IMR-90 (cell line): Measurements from ENCODE around the gene TXNL1. TPM values are rescaled to one million over a fixed set of nuclear protein-coding genes. Genes with fewer than 3 reads are reported as not detected.

Source experiments
- ATAC-seq: fragments of 200-7000 bp; cut with Tn5 transposase; 2 replicates; pipeline ENCODE4 v1.9.1; 2020; ENCODE audit warnings: low read depth, mild to moderate bottlenecking, moderate library complexity
- BruUV-seq: library from RNA; stranded (reverse); fragments of 400-500 nt; replicated peaks from 2 replicates; lab custom pipeline; 2021; lab: Mats Ljungman, UMichigan
- CTCF ChIA-PET: fragments of 300-600 bp; formaldehyde crosslinking; extraction: SDS; loops from one replicate; lab custom pipeline; 2021; ENCODE audit warnings: antibody characterized with exemption; lab: Yijun Ruan, JAX
- POLR2A ChIA-PET: fragments of 300-600 bp; sonication (Branson Sonifier 250); formaldehyde crosslinking; loops from one replicate; lab custom pipeline; 2022; ENCODE audit warnings: antibody characterized with exemption; ENCODE audit not compliant: unreplicated experiment; lab: Charles Lee
- DNase-seq: peaks from one replicate; pipeline ENCODE4 v3.0.0; 2013
- H2AFZ ChIP-seq: replicated peaks from 2 replicates; pipeline ENCODE3; 2013; ENCODE audit warnings: low read length, mild to moderate bottlenecking; ENCODE audit not compliant: poor library complexity
- H2AK5ac ChIP-seq: 2 replicates; pipeline ENCODE4 v1.6.1; 2013; ENCODE audit warnings: low read depth, low read length, inconsistent platforms
- H2AK9ac ChIP-seq: replicated peaks from 2 replicates; pipeline ENCODE3; 2013; ENCODE audit warnings: mild to moderate bottlenecking, low read depth, low read length, moderate library complexity; ENCODE audit not compliant: poor library complexity
- H2BK120ac ChIP-seq: 2 replicates; pipeline ENCODE4 v1.6.1; 2013; ENCODE audit warnings: low read depth, low read length, inconsistent platforms
- H2BK15ac ChIP-seq: 3 replicates; pipeline ENCODE4 v1.6.1; 2013; ENCODE audit warnings: low read depth, low read length, inconsistent platforms
- H2BK20ac ChIP-seq: 2 replicates; pipeline ENCODE4 v1.6.1; 2013; ENCODE audit warnings: low read depth, mild to moderate bottlenecking, inconsistent platforms, low read length, moderate library complexity
- H2BK5ac ChIP-seq: 2 replicates; pipeline ENCODE4 v1.6.1; 2013; ENCODE audit warnings: mild to moderate bottlenecking, low read depth, low read length, inconsistent platforms; ENCODE audit not compliant: poor library complexity, severe bottlenecking
- H3K14ac ChIP-seq: replicated peaks from 2 replicates; pipeline ENCODE4 v1.6.1; 2013; ENCODE audit warnings: low read depth, low read length, inconsistent platforms
- H3K18ac ChIP-seq: 2 replicates; pipeline ENCODE4 v1.6.1; 2013; ENCODE audit warnings: low read depth, low read length, control low read depth
- H3K23ac ChIP-seq: 2 replicates; pipeline ENCODE4 v1.6.1; 2013; ENCODE audit warnings: low read depth, low read length, inconsistent platforms
- H3K27ac ChIP-seq: 2 replicates; pipeline ENCODE4 v1.5.1; 2013; ENCODE audit warnings: mild to moderate bottlenecking, control low read depth, low read length; ENCODE audit not compliant: insufficient read depth
- H3K27me3 ChIP-seq: 2 replicates; pipeline ENCODE4 v1.6.1; 2013; ENCODE audit warnings: low read length; ENCODE audit not compliant: control insufficient read depth, insufficient read depth
- H3K36me3 ChIP-seq: 2 replicates; pipeline ENCODE4 v1.6.1; 2013; ENCODE audit warnings: low read length, mixed read lengths; ENCODE audit not compliant: control insufficient read depth, insufficient read depth
- H3K4ac ChIP-seq: 2 replicates; pipeline ENCODE4 v1.6.1; 2013; ENCODE audit warnings: low read depth, low read length, inconsistent platforms
- H3K4me1 ChIP-seq: 2 replicates; pipeline ENCODE4 v1.6.1; 2013; ENCODE audit warnings: low read length, mixed read lengths; ENCODE audit not compliant: control insufficient read depth, insufficient read depth
- H3K4me2 ChIP-seq: 2 replicates; pipeline ENCODE4 v1.6.1; 2013; ENCODE audit warnings: low read depth, mild to moderate bottlenecking, control low read depth, low read length, moderate library complexity
- H3K4me3 ChIP-seq: 2 replicates; pipeline ENCODE4 v1.5.1; 2013; ENCODE audit warnings: low read depth, mild to moderate bottlenecking, control low read depth, low read length, moderate library complexity; ENCODE audit not compliant: insufficient read depth
- H3K56ac ChIP-seq: 2 replicates; pipeline ENCODE4 v1.6.1; 2013; ENCODE audit warnings: low read length, inconsistent platforms; ENCODE audit not compliant: insufficient read depth; ENCODE audit errors: extremely low read depth
- H3K79me1 ChIP-seq, 2 experiments: 2 replicates each; pipeline ENCODE4 v1.6.1; 2013; ENCODE audit warnings: low read length in 2 of 2, inconsistent platforms in 1 of 2, low read depth in 1 of 2
- H3K9ac ChIP-seq: 2 replicates; pipeline ENCODE4 v1.6.1; 2013; ENCODE audit warnings: low read depth, low read length, control low read depth
- H3K9me1 ChIP-seq: 2 replicates; pipeline ENCODE4 v1.6.1; 2013; ENCODE audit warnings: low read length, inconsistent platforms; ENCODE audit not compliant: insufficient read depth
- H3K9me3 ChIP-seq: 2 replicates; pipeline ENCODE4 v1.6.1; 2013; ENCODE audit warnings: low read length; ENCODE audit not compliant: control insufficient read depth, insufficient read depth
- H4K20me1 ChIP-seq: 2 replicates; pipeline ENCODE4 v1.6.1; 2013; ENCODE audit warnings: low read length, inconsistent platforms; ENCODE audit not compliant: insufficient read depth
- H4K5ac ChIP-seq: 2 replicates; pipeline ENCODE4 v1.6.1; 2013; ENCODE audit warnings: mild to moderate bottlenecking, low read depth, low read length, control low read depth
- H4K8ac ChIP-seq, 2 experiments: 2 replicates each; pipeline ENCODE4 v1.6.1; 2013; ENCODE audit warnings: low read depth in 2 of 2, low read length in 2 of 2, control low read depth in 1 of 2, inconsistent platforms in 1 of 2
- H4K91ac ChIP-seq: 2 replicates; pipeline ENCODE4 v1.6.1; 2013; ENCODE audit warnings: low read depth, low read length, inconsistent platforms; ENCODE audit not compliant: insufficient read depth
- BHLHE40 ChIP-seq: fragments of 150-350 bp; IDR thresholded peaks from 2 replicates; pipeline ENCODE4 v1.6.1; 2016; ENCODE audit warnings: mild to moderate bottlenecking, low read depth, low read length
- CTCF ChIP-seq: conservative IDR thresholded peaks from 2 replicates; pipeline ENCODE4 v1.5.1; 2012; ENCODE audit warnings: mild to moderate bottlenecking, low read depth, low read length, improper control_type of control experiment
- MAFK ChIP-seq: IDR thresholded peaks from 2 replicates; pipeline ENCODE4 v1.6.1; 2012; ENCODE audit warnings: low read depth, low read length, improper control_type of control experiment
- RAD21 ChIP-seq: IDR thresholded peaks from 2 replicates; pipeline ENCODE4 v1.6.1; 2012; ENCODE audit warnings: low read length, improper control_type of control experiment
- RCOR1 ChIP-seq: IDR thresholded peaks from 2 replicates; pipeline ENCODE4 v1.6.1; 2012; ENCODE audit warnings: mild to moderate bottlenecking, low read length, improper control_type of control experiment; ENCODE audit not compliant: insufficient replicate concordance
- RFX5 ChIP-seq: IDR thresholded peaks from 2 replicates; pipeline ENCODE4 v1.8.0; 2012; ENCODE audit warnings: low read depth, mild to moderate bottlenecking, low read length, moderate library complexity
- SMC3 ChIP-seq: fragments of 150-350 bp; IDR thresholded peaks from 2 replicates; pipeline ENCODE4 v1.6.1; 2016; ENCODE audit warnings: low read depth, mild to moderate bottlenecking, antibody characterized with exemption, low read length, moderate library complexity
- WGBS, 2 experiments: methylation state at CpG; one replicate each; pipeline versions ENCODE4 v1.1.5 to v1.1.7; 2013; ENCODE audit warnings: missing lambda C conversion rate in 2 of 2; ENCODE audit not compliant: insufficient read length in 1 of 2; ENCODE audit errors: extremely low coverage in 2 of 2; 5-methylcytosine and 5-hydroxymethylcytosine counted together
- dilution Hi-C: fragments of 300-500 bp; cut with HindIII; formaldehyde crosslinking; loops from one replicate; pipeline ENCODE4 v1.14.3; 2018; ENCODE audit warnings: low sequenced_read_pairs; ENCODE audit not compliant: unreplicated experiment
- in situ Hi-C: fragments of 300-500 bp; cut with MboI; formaldehyde crosslinking; loops from 3 replicates; pipeline ENCODE4 v1.14.3; 2019; ENCODE audit warnings: low sequenced_read_pairs, inconsistent platforms, mixed read lengths
- intact Hi-C: fragments of 100-400 bp; cut with micrococcal nuclease; formaldehyde crosslinking; loops from 2 replicates; pipeline ENCODE4 v1.10.0; 2022
- polyA plus RNA-seq, 3 experiments: library from polyadenylated mRNA; depleted of rRNA; stranded (reverse); fragments of >200 nt; gene quantifications; 2 replicates each; pipeline ENCODE4 v1.2.3, GENCODE V29; 2012; ENCODE audit warnings: low replicate concordance in 1 of 3
- total RNA-seq: library from RNA; depleted of rRNA; stranded (reverse); fragments of >200 nt; gene quantifications from 2 replicates; pipeline ENCODE4 v1.2.3, GENCODE V29; 2012

TXNL1 gene
- total and polyA plus RNA-seq, 2 of the 4 experiments (the other 2 are of a cell fraction): 38.7 to 62.5 TPM

DNA sequence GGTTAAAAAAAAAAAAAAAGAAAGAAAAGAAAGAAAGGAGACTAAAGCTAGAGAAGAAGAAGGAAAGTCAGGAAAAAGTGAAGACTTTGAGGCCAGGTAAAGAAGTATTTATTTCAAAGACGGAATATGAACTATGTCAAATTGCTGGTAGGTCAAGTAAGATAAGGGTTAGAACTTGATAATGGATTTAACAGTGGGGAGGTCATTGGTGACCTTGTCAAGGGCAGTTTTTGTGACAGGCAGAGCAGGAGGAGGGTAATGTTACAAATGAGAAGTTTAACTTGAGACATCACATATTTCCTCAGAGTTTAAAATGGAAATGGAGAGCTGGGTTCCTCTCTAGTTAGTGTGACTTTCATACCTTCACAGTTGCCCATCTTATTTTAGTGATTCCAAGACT is 22.3 kb upstream of the TXNL1 start:
- POLR2A ChIA-PET: interaction anchor here (1.8 kb wide), 1 partner anchor 10 kb away, joined by 4 read pairs; the partner anchor contains the start of gene WDR7
- peaks cover 3% of the 10 kb centered on the region; the same call in 1 of the 2 replicates for H3K9me1 ChIP-seq
- ATAC-seq (no peak), DNase-seq (no peak)
- intact Hi-C loops: no loop called here
- H4K91ac ChIP-seq: no peak overlapping the region
- H3K14ac ChIP-seq: no peak overlapping the region
- H4K8ac ChIP-seq: no peak overlapping the region
- H2AFZ ChIP-seq: no peak overlapping the region
- no peak overlapping the region for H3K4me3 ChIP-seq
- no peak overlapping the region for H3K18ac ChIP-seq
- no TSS peak for BruUV-seq
- H4K20me1 ChIP-seq: no peaks in the 10 kb centered on the region; the same call in 1 of the 2 replicates
- H4K5ac ChIP-seq: no peak overlapping the region
- no peak overlapping the region for H3K4ac ChIP-seq
- CTCF ChIA-PET: interaction anchor here (0.5 kb wide), 1 partner anchor 91 kb away, joined by 3 read pairs; no protein-coding TSS in a partner anchor
- no peak overlapping the region for H3K4me2 ChIP-seq
- TF ChIP-seq RCOR1 (no peak), BHLHE40 (no peak), SMC3 (no peak), CTCF (no peak), RAD21 (no peak), RFX5 (no peak), MAFK (no peak)
- H3K27me3 ChIP-seq: no peaks in the 10 kb centered on the region
- H3K56ac ChIP-seq: no peak overlapping the region
- H3K23ac ChIP-seq: no peak overlapping the region
- WGBS, 2 experiments: 100% methylated on average over 1 of the region's 1 CpG; no CpG with 5 or more reads in 1 of the 2 experiments
- H2AK5ac ChIP-seq: no peak overlapping the region
- dilution Hi-C loops: no loop called here
- no peaks in the 10 kb centered on the region for H3K36me3 ChIP-seq
- no peak overlapping the region for H3K27ac ChIP-seq
- no peaks in the 10 kb centered on the region for H3K9me3 ChIP-seq
- H2BK20ac ChIP-seq: no peak overlapping the region
- no peak overlapping the region for H2BK120ac ChIP-seq
- no peak overlapping the region for H2BK15ac ChIP-seq
- in situ Hi-C loops: no loop called here
- H3K9ac ChIP-seq: no peak overlapping the region
- H3K79me1 ChIP-seq: peaks cover 24 to 28% of the 10 kb centered on the region in 2 experiments
- H2BK5ac ChIP-seq: no peak overlapping the region
- no peak overlapping the region for H2AK9ac ChIP-seq
- H3K4me1 ChIP-seq: no peaks in the 10 kb centered on the region
